Activated T-helper 1 cell treated with Interleukin-2 at 50 U/mL for 16 hours (primary cell): ENCODE data around the gene ZNF419.
"Not testable (repeated sequence)": the region's sequence is repeated elsewhere in the genome, so short reads cannot be mapped to it uniquely, and the experiment has no call there.

Experiments used
- DNase-seq: peaks from one replicate; pipeline ENCODE4 v3.0.0-alpha.2; 2020; ENCODE audit warnings: low read depth

ZNF419 gene

GRCh38 chr19:57487477-57488298 lies at the start of gene ZNF419:
Gene ZNF419, plus strand, starts transcription at chr19:57487750. Its CDS starts 201 bp downstream, at chr19:57487951.
- DNase-seq, result peak; percentile 91

GRCh38 chr19:57437931-57438330 lies 49.6 kb upstream of the ZNF419 start:
- DNase-seq, result no peak

GRCh38 chr19:57438925-57439324 lies 48.6 kb upstream of the ZNF419 start:
- no peak for DNase-seq

- no peak for DNase-seq
These were observed 45.4 kb upstream of the ZNF419 start for GRCh38 chr19:57441979-57442752.

- DNase-seq, result no peak
These were observed 44.3 kb upstream of the ZNF419 start for GRCh38 chr19:57443121-57443696.

GRCh38 chr19:57452307-57452706 lies 35.2 kb upstream of the ZNF419 start:
- no peak for DNase-seq

- DNase-seq, result no peak
These were observed 21.7 kb upstream of the ZNF419 start for GRCh38 chr19:57465680-57466381.

GRCh38 chr19:57466489-57466888 lies 21.1 kb upstream of the ZNF419 start:
- DNase-seq, result no peak

GRCh38 chr19:57473646-57474045 lies 13.9 kb upstream of the ZNF419 start:
- no peak for DNase-seq

- DNase-seq, result peak; percentile 77
These were observed 10.2 kb upstream of the ZNF419 start, which contains the start of gene ZNF772 for GRCh38 chr19:57477191-57478008. Gene ZNF772, minus strand, starts transcription at chr19:57477566. Its CDS starts 257 bp downstream, at chr19:57477309.

- DNase-seq, result not testable (repeated sequence)
These were observed 722 bp downstream of the ZNF419 start for GRCh38 chr19:57488299-57488644.

GRCh38 chr19:57499332-57499679 lies 11.8 kb downstream of the ZNF419 start:
- DNase-seq, result not testable (repeated sequence)

GRCh38 chr19:57499680-57500395 lies 12.3 kb downstream of the ZNF419 start, which contains the start of gene ZNF773:
Gene ZNF773, plus strand, starts transcription at chr19:57499938. Its CDS starts 143 bp downstream, at chr19:57500081.
- peak; percentile 94 for DNase-seq

- DNase-seq, result not testable (repeated sequence)
These were observed 12.8 kb downstream of the ZNF419 start for GRCh38 chr19:57500400-57500799.

GRCh38 chr19:57506163-57506562 lies 18.6 kb downstream of the ZNF419 start:
- DNase-seq, result no peak

GRCh38 chr19:57511484-57511883 lies 23.9 kb downstream of the ZNF419 start:
- no peak for DNase-seq

- no peak for DNase-seq
These were observed 25.3 kb downstream of the ZNF419 start for GRCh38 chr19:57512845-57513244.

- DNase-seq, result no peak
These were observed 27.7 kb downstream of the ZNF419 start for GRCh38 chr19:57515255-57515654.

- not testable (repeated sequence) for DNase-seq
These were observed 30.5 kb downstream of the ZNF419 start for GRCh38 chr19:57518021-57518420.

- DNase-seq, result peak; percentile 83
These were observed 39.8 kb downstream of the ZNF419 start, which contains the start of gene ZNF549 for GRCh38 chr19:57527136-57527881. Gene ZNF549, plus strand, starts transcription at chr19:57527356. Its CDS starts 218 bp downstream, at chr19:57527574.
